Testis (tissue), 2 donors: ENCODE results near the gene TEX30.

Source experiments
- CTCF ChIP-seq, 3 experiments: fragments of 450-650 bp in 2 of 3; fragments of 200-600 bp in 1 of 3; sonication (generic) in 1 of 3; IDR thresholded peaks; one replicate each; pipeline ENCODE4 v1.5.1; 2016 to 2019; ENCODE audit warnings: antibody characterized with exemption in 3 of 3, mild to moderate bottlenecking in 2 of 3, moderate library complexity in 1 of 3
- POLR2A ChIP-seq: fragments of 450-650 bp; IDR thresholded peaks from one replicate; pipeline ENCODE4 v1.6.1; 2017; ENCODE audit warnings: antibody characterized with exemption, mild to moderate bottlenecking, moderate library complexity

- TF ChIP-seq CTCF (IDR thresholded peaks at IDR 0.05) (no peak), POLR2A (no peak)
These were observed 32.1 kb upstream of the TEX30 start for GRCh38 chr13:102805680-102806079.
